ENCODE data around the gene PALM.
"Not testable (repeated sequence)": the region's sequence is repeated elsewhere in the genome, so short reads cannot be mapped to it uniquely, and the experiment has no call there.

Gene PALM

DNA sequence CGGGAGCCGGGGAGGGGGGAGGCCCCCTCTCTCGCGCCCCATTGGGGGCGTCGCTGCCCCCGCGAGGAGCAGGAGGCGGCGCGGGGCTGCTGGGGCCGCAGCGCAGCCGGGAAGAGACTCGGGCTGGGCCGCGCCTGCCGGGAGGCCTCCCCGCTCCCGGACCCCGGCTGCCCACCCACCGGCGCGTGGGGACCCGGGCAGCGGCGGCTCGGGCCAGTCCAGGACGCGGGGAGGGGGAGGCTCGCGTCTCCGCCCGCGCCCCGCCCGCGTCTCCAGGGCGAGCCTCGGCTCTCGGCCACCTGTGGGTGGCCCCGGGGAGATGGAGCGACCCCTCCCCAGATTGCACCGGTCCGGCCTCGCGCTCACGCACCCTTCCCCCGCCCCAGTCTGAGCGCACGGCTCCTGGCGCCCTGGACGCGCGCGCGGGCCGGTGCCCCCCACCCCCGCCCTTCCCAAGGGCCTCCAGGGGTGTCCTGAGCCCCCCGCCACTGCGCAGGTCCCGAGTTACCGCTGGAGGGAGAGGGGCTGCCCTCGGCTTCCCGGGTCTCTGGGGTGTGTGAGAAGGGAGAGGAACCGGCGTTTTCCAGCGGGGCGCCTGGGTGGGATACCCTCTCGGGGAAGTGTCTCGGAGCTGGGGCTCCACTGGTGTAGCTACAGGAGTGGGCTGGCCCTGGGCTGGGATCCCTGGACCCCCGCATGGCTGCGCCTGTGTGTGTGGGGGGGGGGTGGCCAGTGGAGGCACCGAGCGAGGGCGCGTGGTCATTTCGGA is 645 bp downstream of the PALM start:
- no peak for DNase-seq

DNA sequence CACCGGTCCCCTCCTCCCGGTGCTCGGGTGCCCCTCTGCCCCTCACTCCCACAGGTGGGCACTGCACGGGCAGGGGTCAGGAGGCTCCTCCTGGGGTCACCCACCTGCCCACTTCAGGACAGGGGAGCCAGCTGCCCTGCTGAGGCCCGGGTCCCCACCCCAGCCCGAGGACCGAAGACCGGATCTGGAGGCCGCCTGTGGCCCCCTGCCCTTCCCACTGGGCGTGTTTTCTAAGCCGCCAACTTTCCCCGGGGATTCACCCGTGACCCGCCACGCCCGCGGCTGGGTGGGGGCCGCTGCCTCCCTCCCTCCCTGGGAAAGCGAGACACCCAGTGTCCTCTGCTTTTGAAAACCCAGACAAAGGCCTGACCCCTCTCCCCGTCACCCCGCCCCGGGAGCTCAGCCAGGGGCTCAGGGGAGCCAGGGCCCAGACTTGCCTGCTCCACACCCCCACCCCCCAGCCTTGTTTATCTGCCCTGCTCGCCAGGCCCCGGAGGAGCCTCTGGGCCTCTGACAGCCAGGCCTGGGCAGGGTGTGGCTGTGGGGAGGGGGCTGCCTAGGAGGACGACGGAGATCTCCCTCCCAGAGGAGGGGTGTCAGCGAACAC is 1.3 kb downstream of the PALM start:
- no peak for DNase-seq

DNA sequence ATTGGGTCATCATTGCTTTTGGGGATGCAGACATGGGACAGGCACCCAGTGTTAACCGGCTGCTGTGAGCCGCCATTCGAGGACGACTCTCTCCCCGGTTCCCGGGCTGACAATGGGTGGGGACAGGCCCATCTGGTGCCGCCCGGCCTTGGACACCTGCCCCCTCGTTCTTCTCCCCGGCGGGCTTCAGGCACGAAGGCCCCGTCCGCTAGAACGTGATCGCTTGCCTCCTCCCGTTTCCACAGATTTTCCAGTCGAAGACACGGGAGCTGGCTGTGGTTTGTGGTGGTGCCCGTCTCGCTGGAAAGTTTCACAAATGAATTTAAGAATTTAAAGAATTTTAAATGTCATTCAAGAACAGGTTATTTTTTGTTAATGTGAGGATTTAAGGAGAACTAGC is 2.0 kb downstream of the PALM start:
- no peak for DNase-seq

DNA sequence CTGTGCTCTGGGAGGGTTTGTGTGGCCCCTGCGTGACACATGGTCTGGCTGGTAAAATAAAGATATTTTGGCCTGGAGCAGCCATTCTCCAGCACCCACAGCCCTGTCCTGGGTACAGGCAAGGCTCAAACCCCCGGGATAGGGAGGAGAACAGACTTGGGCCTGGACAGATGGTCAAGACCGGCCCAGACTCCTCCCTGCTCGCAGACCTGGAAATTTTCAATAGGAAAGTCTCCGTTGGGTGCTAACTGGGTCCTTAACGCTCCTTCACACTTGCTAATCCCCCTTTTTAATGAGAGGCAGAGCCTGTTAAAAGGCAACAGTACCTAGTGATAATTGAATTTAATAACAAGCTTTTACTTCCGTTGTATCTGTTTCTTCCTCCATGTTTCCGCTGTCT is 2.5 kb downstream of the PALM start:
- DNase-seq: no peak

- DNase-seq: no peak
These were observed 6.6 kb downstream of the PALM start for GRCh38 chr19:715347-715746.

DNA sequence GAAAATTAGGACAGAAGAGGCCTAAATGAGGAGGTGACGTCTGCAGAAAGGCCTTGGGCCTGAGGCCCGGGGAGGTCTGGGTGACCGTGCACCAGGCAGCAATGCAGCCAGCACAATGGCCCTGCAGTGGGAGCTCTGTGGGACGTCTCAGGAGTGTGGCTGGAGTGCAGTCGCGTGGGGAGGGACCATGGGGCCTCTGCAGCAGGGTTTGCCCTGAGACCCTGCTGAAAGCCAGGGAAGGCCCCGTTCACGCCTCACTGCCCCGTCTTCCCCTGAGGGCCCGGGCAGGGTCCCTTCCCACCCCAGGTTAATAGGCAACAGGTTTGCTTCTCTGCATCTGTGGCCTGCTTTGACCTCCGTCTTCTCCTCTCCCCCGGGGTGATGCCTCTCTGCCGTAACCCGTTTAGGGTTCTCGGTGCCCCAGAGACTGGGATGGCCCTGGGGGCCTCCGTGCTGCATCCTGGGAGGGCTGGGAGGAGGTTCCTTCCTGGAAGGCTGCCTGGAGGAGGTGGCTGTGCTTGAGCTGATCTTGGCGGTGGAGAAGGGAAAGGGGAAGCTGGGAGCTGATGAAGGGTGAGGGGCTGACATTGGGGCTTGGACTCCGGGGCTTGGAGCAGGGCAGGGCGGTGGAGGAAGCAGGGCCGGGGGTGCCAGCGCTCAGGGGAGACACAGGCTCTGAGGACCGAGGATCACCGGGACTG is 9.7 kb downstream of the PALM start:
- DNase-seq: no peak

- no peak for DNase-seq
These were observed 10.3 kb downstream of the PALM start for GRCh38 chr19:718991-719512.

GRCh38 chr19:719636-720344 is 11.1 kb downstream of the PALM start:
- no peak for DNase-seq

DNA sequence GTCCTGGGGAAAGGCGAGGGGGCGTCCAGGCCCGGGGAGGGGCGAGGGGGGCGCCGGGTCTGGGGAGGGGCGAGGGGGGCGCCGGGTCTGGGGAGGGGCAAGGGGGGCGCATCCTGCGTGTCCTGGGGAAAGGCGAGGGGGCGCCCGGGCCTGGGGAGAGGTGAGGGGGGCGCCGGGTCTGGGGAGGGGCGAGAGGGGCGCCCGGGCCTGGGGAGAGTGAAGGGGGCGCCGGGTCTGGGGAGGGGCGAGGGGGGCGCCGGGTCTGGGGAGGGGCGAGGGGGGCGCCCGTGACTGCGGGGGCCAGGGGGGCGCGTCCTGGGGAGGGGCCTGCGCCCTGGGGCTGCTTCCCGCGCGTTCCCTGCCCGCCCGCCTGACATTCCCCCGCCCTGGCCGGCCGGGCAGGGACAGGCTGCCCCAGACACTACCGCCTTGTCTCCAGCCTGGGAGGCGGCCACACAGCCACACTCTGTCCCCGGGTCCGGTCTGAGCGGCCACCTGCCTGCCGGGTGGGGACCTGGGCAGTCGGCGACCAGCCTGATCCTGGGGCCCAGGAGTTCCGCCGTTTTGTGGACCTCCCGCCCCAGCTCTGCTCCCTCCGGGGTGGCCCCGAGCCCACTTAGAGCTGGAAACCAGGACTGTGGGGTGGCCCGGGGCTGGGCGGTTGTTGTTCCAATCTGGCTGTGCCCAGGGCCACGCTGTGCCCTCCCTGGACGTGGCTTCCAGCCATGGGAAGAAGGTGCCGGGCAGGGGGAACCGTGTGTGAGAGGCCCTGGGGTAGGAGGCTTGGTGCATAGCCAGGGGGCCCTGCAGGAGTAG is 11.8 kb downstream of the PALM start:
- no peak for DNase-seq

DNA sequence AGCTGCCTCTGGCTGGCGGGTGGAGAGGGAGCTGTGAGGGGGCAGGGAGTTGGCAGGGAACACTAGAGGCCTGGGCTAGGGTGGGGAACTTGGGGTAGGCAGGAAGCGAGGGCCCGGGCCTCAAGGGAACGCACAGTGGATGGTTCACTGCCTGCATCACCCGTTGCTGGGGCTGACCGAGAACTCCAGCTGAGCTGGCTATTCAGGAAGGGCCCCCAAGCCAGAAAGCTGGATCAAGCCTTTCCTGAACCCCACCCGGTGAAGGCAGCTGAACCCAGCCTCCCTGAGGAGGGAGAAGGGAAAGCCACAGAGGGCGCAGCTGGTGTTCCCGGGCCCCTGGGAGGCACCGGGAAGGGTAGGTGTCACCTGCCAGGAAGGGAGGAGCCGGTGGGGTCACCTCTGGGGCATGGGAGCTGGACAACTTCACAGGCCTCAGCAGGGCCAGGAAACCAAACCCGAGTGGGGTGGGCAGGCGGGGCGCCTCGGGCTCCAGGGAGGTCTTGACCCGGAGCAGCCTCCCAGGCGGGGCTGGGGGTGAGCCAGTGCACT is 13.9 kb downstream of the PALM start:
- no peak for DNase-seq

DNA sequence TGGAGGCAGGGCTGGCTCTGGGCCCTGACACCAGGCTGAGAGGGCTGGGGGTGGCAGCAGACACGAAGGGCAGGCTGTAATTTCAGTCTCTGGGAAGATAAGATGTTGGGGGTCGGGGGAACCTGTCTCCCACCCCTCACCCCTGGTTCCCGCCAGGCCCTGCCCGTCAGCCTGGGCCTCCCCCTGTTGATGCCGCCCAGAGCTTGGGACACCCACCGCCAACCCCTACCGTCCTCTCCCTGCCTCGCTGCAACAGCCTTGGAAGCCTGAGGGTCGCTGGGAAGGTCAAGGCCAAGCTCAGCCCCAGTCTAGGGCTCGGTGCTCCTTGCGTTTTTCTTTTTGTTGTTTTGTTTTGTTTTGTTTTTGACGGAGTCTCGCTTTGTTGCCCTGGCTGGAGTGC is 14.5 kb downstream of the PALM start:
- DNase-seq: no peak

DNA sequence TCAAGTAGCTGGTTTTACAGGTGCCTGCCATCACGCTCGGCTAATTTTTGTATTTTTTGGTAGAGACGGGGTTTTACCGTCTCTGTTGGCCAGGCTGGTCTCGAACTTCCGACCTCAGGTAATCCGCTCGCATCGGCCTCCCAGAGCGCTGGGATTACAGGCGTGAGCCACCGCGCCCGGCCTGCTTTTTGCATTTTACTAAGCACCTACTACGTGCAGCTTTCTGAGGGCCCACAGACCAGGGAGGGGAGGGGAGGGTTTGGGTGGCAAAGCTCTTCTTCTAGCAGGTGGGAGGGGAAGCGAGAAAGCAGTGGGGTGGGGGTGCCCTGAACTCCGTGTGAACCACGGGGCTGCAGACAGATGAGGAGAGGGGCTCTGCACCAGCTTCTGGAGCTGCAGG is 15.0 kb downstream of the PALM start:
- DNase-seq: no peak

DNA sequence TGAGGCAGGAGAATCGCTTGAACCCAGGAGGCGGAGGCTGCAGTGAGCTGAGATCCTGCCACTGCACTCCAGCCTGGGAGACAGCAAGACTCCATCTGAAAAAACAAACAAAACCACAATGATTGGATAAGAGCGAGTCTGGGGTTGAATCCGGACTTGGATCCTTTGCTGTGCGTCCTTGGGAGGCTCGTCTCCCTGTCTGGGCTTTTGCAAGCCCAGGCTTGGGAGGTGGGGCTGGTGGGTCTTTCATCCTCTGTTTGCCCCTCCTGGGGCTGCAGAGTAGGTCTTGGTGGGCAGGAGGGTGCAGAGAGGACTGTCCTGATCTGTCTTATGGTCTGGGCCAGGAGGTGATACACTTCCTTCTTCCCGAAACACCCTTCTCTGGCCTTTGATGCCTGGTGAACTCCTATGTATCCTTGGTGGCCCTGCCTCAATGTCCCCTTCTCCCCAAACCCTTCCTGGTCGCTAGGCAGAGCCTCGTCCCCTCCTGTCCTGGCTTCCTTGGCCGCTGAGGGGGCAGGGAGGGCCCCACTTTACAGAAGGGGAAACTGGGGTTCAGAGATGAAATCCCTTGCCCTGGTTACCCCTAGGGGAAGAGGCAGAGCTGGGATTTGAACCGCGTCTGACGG is 16.8 kb downstream of the PALM start:
- no peak for DNase-seq

GRCh38 chr19:726993-727956 is 18.5 kb downstream of the PALM start:
- DNase-seq: no peak

GRCh38 chr19:728011-728410 is 19.3 kb downstream of the PALM start:
- DNase-seq: no peak

GRCh38 chr19:729564-729963 is 20.8 kb downstream of the PALM start:
- not testable (repeated sequence) for DNase-seq

DNA sequence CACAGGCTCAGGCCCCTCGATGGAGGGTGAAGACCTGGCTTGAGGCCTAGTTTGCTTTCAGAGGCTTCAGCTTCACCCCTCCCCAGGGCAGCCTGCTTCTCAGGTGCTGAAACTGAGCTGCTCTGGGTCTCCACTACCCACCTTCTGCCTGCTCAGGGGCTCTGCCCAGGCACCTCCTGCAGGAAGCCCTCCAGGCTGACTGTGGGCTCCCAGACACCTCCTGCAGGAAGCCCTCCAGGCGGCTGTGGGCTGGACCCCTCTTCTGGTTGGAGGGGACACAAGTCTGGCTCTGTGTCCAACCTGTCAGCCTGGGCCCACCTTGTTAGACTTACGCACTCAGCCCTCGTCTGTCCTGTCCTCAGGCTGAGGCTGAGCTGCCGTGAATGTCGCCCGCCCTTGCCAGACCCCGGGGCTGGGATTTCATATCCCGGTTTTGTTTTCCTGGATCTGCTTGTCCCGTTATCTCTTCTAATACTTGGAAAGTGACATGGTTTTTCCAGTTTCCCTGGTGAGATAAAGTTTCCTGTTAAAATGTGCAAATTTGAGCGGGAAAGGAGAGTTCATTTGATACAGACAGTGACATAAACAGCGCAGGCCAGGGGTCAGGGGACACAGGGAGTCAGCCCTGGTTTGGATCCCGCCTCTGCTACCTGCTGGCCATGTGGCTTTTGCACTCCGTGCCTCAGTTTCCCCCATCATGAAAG is 21.4 kb downstream of the PALM start:
- DNase-seq: no peak

DNA sequence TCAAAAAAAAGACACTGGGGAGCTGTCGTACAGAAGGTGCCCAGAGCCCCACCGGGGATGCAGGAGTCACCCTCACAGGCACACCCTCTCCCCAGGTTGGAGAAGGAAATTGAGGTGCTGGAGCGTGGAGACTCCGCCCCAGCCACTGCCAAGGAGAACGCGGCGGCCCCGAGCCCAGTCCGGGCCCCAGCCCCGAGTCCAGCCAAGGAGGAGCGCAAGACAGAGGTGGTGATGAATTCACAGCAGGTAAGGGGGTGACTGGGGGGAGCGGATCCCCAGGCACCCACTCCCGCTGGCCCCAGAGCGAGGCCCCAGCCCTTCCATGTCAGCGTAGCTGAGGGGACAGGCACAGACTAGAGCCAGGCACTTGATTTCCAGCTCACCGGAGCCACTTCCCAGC is 22.3 kb downstream of the PALM start:
- no peak for DNase-seq

- no peak for DNase-seq
These were observed 23.7 kb downstream of the PALM start for GRCh38 chr19:732148-733069.

Data from GDM1 (cell line).